Breast epithelium (tissue), 4 donors: ENCODE results near the gene NUB1. TPM values are rescaled to one million over a fixed set of nuclear protein-coding genes. Genes with fewer than 3 reads are reported as not detected.
A peak's percentile ranks its signal among the peaks of the same experiment; 100 is the strongest.

Experiments
- DNase-seq, 2 donors: peaks; one replicate each; pipeline ENCODE4 v3.0.0-alpha.2; 2019; ENCODE audit warnings: low spot score in 2 of 2
- H3K27ac ChIP-seq, 2 donors: fragments of 200-600 bp; sonication (generic) in 1 of 2; one replicate each; pipeline ENCODE4 v1.5.1; 2016 to 2019; ENCODE audit warnings: mild to moderate bottlenecking in 1 of 2
- H3K27me3 ChIP-seq, 2 donors: fragments of 200-600 bp; sonication (generic) in 1 of 2; one replicate each; pipeline versions ENCODE4 v1.5.1 to v1.6.0; 2017 to 2019; ENCODE audit warnings: control low read depth in 1 of 2, mild to moderate bottlenecking in 1 of 2
- H3K36me3 ChIP-seq: fragments of 200-600 bp; one replicate; pipeline ENCODE4 v1.5.1; 2019
- H3K4me1 ChIP-seq, 2 donors: fragments of 200-600 bp; sonication (generic); one replicate each; pipeline ENCODE4 v1.5.1; 2016 to 2019; ENCODE audit warnings: control low read depth in 1 of 2
- H3K4me3 ChIP-seq, 3 donors: fragments of 200-600 bp; sonication (generic); 1 replicate in 2 of 3; 2 replicates in 1 of 3; pipeline ENCODE4 v1.5.1; 2016 to 2019; ENCODE audit warnings: mild to moderate bottlenecking in 3 of 3, moderate library complexity in 2 of 3
- H3K9me3 ChIP-seq, 2 donors: fragments of 200-600 bp; sonication (generic) in 1 of 2; one replicate each; pipeline ENCODE4 v1.5.1; 2016 to 2019; ENCODE audit warnings: control low read depth in 1 of 2
- CTCF ChIP-seq, 3 donors: fragments of 450-650 bp; IDR thresholded peaks; one replicate each; pipeline ENCODE4 v1.5.1; 2016 to 2017; ENCODE audit warnings: antibody characterized with exemption in 3 of 3, mild to moderate bottlenecking in 3 of 3, moderate library complexity in 3 of 3
- POLR2A ChIP-seq: fragments of 450-650 bp; IDR thresholded peaks from one replicate; pipeline ENCODE4 v1.6.1; 2016; ENCODE audit warnings: antibody characterized with exemption, mild to moderate bottlenecking, moderate library complexity
- POLR2AphosphoS5 ChIP-seq, 3 donors: sonication (generic); formaldehyde crosslinking; IDR thresholded peaks; one replicate each; pipeline ENCODE4 v1.6.1; 2017; ENCODE audit warnings: antibody characterized with exemption in 3 of 3
- intact Hi-C: fragments of 100-400 bp; cut with DNase I; formaldehyde crosslinking; loops from one replicate; pipeline ENCODE4 v1.15.1; 2023; ENCODE audit warnings: low total_unique reads
- total RNA-seq, 3 donors: library from RNA; depleted of rRNA; stranded (reverse); fragments of >200 nt; gene quantifications; one replicate each; pipeline ENCODE4 v1.1.0, GENCODE V29; 2016

The NUB1 gene
- total RNA-seq, 3 donors from 2014 or later: 61.9 to 71.7 (median 62.7) TPM

- H3K27me3 ChIP-seq: no peaks in the 10 kb centered on the region
- TF ChIP-seq POLR2AphosphoS5 (IDR thresholded peaks at IDR 0.05): no peak
- no peak for TF ChIP-seq CTCF (IDR thresholded peaks at IDR 0.05)
- TF ChIP-seq POLR2A: no peak
- intact Hi-C loops: no loop called here
- H3K27ac ChIP-seq: no peak overlapping the region
- H3K4me1 ChIP-seq: no peaks in the 10 kb centered on the region
- H3K4me3 ChIP-seq: no peak overlapping the region
- peaks cover 0 to 9% of the 10 kb centered on the region in 2 donors for H3K9me3 ChIP-seq
- no peak for DNase-seq
- H3K36me3 ChIP-seq: no peaks in the 10 kb centered on the region
Observed at GRCh38 chr7:151314401-151314800, 27.2 kb upstream of the NUB1 start.

- Histone ChIP-seq H3K27me3 (no peaks in the 10 kb centered on the region), H3K36me3 (no peaks in the 10 kb centered on the region), H3K4me1 (no peaks in the 10 kb centered on the region), H3K9me3 (peaks cover 0 to 14% of the 10 kb centered on the region in 2 donors), H3K27ac (no peak overlapping the region), H3K4me3 (no peak overlapping the region)
- TF ChIP-seq POLR2A (no peak), CTCF (IDR thresholded peaks at IDR 0.05) (peak; percentile 80 to 88 (median 86))
- peak; percentile 62 to 63 for DNase-seq
- intact Hi-C loops: no loop called here
Observed at GRCh38 chr7:151315038-151315655, 26.5 kb upstream of the NUB1 start.

DNA sequence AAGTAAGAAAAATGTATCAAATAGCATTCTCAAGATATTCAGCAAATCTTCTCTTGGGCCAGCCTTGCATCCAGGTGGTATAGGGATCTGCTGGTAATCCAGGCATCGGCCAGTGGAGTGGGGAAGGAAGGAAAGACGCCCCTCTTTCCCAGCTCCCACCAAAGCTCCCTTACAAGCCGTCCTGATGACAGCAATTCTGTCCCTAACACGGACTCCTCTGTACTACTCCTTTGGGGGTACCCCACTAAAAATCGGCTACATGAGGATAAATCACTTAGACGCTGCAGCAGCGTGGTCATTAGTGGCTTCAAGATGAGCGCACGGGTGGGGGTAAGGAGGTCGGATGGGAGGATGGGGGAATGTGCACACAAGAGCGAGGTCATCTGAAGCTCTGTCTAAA, 24.7 kb upstream of the NUB1 start:
- Histone ChIP-seq H3K4me1 (no peaks in the 10 kb centered on the region), H3K27me3 (no peaks in the 10 kb centered on the region), H3K9me3 (peaks cover 0 to 10% of the 10 kb centered on the region in 2 donors), H3K36me3 (no peaks in the 10 kb centered on the region), H3K4me3 (no peak overlapping the region), H3K27ac (no peak overlapping the region)
- TF ChIP-seq POLR2AphosphoS5 (IDR thresholded peaks at IDR 0.05) (no peak), POLR2A (no peak), CTCF (IDR thresholded peaks at IDR 0.05) (no peak)
- DNase-seq: no peak
- intact Hi-C loops: no loop called here

DNA sequence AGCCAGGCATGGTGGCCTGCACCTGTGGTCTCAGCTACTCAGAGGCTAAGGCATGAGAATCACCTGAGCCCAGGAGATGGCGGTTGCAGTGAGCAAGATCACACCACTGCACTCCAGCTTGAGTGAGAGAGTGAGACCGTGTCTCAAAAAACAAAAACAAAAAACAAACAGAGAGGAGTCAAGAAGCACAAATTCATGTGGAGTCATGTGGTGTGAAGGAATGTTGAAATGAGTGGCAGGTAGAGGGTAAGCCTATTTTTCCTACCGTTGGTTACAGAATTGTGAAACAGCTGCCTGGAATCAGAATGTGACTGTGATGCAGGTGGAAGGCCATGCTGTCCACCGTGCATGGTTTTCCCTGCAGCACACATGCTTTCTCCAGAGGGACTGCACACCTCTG, 23.7 kb upstream of the NUB1 start:
- intact Hi-C loops: no loop called here

More for the DNA sequence above, 23.7 kb upstream of the NUB1 start:
- Histone ChIP-seq H3K4me1 (no peaks in the 10 kb centered on the region), H3K36me3 (no peaks in the 10 kb centered on the region), H3K27ac (no peak overlapping the region), H3K27me3 (no peaks in the 10 kb centered on the region), H3K9me3 (peaks cover 0 to 10% of the 10 kb centered on the region in 2 donors), H3K4me3 (no peak overlapping the region)
- no peak for TF ChIP-seq POLR2AphosphoS5 (IDR thresholded peaks at IDR 0.05)
- TF ChIP-seq POLR2A: no peak
- no peak for TF ChIP-seq CTCF (IDR thresholded peaks at IDR 0.05)
- DNase-seq: no peak
